Duodenal mucosa (tissue), 2 donors: ENCODE results near the gene CBFA2T3.
"Not testable (repeated sequence)": the region's sequence is repeated elsewhere in the genome, so short reads cannot be mapped to it uniquely, and the experiment has no call there.

Experiments used
- H3K27ac ChIP-seq: one replicate; pipeline ENCODE4 v1.7.0; 2013; ENCODE audit warnings: low read depth, low read length
- H3K27me3 ChIP-seq, 2 donors: one replicate each; pipeline ENCODE4 v1.7.0; 2013; ENCODE audit warnings: low read length in 2 of 2, control low read depth in 1 of 2; ENCODE audit not compliant: insufficient read depth in 2 of 2, control insufficient read depth in 1 of 2
- H3K36me3 ChIP-seq, 2 donors: one replicate each; pipeline ENCODE4 v1.7.0; 2013; ENCODE audit warnings: low read length in 2 of 2, control low read depth in 1 of 2; ENCODE audit not compliant: insufficient read depth in 2 of 2, control insufficient read depth in 1 of 2
- H3K4me1 ChIP-seq, 2 donors: one replicate each; pipeline ENCODE4 v1.7.0; 2013; ENCODE audit warnings: low read length in 2 of 2, control low read depth in 1 of 2; ENCODE audit not compliant: insufficient read depth in 2 of 2, control insufficient read depth in 1 of 2
- H3K4me3 ChIP-seq, 2 donors: one replicate each; pipeline ENCODE4 v1.7.0; 2013; ENCODE audit warnings: low read length in 2 of 2, low read depth in 1 of 2
- H3K9ac ChIP-seq, 2 donors: one replicate each; pipeline ENCODE4 v1.7.0; 2013; ENCODE audit warnings: low read length in 2 of 2, low read depth in 1 of 2
- H3K9me3 ChIP-seq, 2 donors: one replicate each; pipeline ENCODE4 v1.7.0; 2013; ENCODE audit warnings: low read length in 2 of 2, control low read depth in 1 of 2; ENCODE audit not compliant: control insufficient read depth in 1 of 2

Gene CBFA2T3

DNA sequence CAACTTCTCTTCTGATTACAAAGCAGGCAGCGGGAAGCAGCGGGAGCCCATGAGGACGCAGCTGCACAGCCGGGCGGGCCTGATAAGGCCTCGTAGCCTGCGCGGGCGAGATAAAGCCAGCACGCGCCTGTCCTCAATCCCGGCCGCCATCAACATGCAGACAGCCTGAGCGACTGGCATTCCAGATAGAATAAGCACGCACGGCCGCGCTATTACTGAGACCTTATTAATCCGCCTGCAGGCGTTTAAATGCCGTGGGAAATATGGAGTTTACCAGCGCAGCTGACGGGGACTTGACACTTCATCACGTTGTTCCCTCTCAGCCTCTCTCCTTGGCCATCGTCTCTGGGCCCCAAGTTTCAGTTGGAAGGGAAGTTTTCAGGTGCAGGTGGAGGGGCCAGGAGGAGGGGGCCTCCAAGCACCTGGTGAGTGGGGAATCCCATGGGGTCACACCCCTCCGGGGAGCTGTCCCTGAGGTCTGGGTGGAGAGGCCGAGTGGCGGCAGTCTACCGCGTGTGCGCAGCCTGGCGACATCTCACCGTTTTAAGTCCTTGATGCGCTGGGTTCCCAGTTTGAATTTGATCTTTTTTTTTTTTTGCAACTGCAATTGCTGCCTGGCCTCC, 27.3 kb upstream of the CBFA2T3 start:
- Histone ChIP-seq H3K36me3 (no peaks in the 10 kb centered on the region), H3K9me3 (peaks cover 0 to 2% of the 10 kb centered on the region in 2 donors), H3K27me3 (peaks cover 4 to 17% of the 10 kb centered on the region in 2 donors), H3K4me3 (no peak overlapping the region), H3K27ac (no peak overlapping the region), H3K4me1 (peaks cover 0 to 3% of the 10 kb centered on the region in 2 donors), H3K9ac (no peak overlapping the region)

DNA sequence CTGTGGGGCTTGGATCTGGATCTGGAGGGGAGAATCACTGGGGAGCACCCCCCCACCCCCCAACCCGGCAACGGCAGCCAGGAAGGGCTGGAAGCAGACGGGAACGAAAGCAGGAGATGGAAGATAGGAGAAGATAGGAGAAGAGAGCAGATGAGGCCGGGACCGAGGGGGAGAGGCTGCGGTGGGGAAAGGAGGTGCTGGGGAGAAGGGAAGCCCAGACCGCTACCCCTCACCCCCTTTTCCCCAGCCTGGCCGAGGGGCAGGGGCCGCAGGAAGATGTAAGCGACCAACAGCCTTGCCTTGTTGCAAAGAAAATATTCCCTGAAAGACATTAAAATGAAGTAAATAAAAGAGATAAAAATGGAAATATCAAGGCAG, 26.8 kb upstream of the CBFA2T3 start:
- no peak overlapping the region for H3K9ac ChIP-seq
- H3K36me3 ChIP-seq: no peaks in the 10 kb centered on the region
- H3K9me3 ChIP-seq: peaks cover 0 to 2% of the 10 kb centered on the region in 2 donors
- no peak overlapping the region for H3K27ac ChIP-seq
- H3K4me3 ChIP-seq: no peak overlapping the region
- peaks cover 4 to 17% of the 10 kb centered on the region in 2 donors for H3K27me3 ChIP-seq
- H3K4me1 ChIP-seq: peaks cover 0 to 3% of the 10 kb centered on the region in 2 donors

DNA sequence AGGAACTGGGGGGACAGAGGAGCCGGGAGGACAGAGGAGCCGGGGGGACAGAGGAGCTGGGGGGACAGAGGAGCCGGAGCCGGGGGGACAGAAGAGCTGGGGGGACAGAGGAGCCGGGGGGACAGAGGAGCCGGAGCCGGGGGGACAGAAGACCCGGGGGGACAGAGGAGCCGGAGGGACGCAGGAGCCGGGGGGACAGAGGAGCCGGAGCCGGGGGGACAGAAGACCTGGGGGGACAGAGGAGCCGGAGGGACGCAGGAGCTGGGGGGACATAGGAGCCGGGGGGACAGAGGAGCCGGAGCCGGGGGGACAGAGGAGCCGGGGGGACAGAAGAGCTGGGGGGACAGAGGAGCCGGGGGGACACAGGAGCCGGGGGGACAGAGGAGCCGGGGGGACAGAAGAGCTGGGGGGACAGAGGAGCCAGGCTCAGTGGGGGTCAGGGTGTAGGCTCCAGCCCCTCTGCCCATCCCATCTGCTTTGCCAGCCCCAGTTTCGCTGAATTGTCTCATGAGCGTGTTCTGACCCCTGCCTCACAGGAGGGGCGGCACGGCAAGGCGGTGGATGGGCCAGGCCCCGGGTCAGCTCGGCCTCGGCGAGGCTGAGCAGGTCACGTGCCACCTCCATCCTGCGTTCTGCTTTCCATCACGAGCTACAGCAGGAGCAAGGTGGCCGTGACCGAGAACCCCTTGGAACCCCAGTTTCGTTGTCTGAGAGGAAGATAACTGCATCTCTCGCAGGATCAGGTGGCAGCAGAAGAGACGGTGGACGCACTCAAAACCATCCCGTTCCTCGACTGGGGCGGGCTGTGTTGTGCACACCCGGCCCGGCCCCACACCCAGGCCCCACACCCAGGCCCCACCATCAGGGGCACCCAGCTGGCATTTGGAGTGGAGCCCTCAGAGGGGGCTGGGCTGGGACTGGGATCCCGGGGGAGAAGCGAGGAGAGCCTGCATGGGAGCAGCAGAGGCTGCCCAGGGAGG, 26.1 kb upstream of the CBFA2T3 start:
- Histone ChIP-seq H3K36me3 (no peaks in the 10 kb centered on the region), H3K9me3 (peaks cover 2% of the 10 kb centered on the region in 2 donors), H3K27me3 (peaks cover 4 to 17% of the 10 kb centered on the region in 2 donors), H3K27ac (no peak overlapping the region), H3K4me3 (no peak overlapping the region), H3K4me1 (peaks cover 0 to 3% of the 10 kb centered on the region in 2 donors), H3K9ac (no peak overlapping the region)

DNA sequence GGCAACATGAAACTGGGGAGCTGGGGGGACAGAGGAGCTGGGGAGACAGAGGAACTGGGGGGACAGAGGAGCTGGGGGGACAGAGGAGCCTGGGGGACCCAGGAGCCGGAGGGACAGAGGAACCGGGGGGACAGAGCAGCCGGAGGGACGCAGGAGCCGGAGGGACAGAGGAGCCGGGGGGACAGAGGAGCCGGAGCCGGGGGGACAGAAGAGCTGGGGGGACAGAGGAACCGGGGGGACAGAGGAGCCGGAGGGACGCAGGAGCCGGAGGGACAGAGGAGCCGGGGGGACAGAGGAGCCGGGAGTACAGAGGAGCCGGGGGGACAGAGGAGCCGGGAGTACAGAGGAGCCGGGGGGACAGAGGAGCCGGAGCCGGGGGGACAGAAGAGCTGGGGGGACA, 25.1 kb upstream of the CBFA2T3 start:
- not testable (repeated sequence) for H3K9ac ChIP-seq, H3K4me1 ChIP-seq, H3K36me3 ChIP-seq, H3K4me3 ChIP-seq, H3K27ac ChIP-seq
- peaks cover 4 to 17% of the 10 kb centered on the region in 2 donors for H3K27me3 ChIP-seq
- peaks cover 11 to 12% of the 10 kb centered on the region in 2 donors for H3K9me3 ChIP-seq

DNA sequence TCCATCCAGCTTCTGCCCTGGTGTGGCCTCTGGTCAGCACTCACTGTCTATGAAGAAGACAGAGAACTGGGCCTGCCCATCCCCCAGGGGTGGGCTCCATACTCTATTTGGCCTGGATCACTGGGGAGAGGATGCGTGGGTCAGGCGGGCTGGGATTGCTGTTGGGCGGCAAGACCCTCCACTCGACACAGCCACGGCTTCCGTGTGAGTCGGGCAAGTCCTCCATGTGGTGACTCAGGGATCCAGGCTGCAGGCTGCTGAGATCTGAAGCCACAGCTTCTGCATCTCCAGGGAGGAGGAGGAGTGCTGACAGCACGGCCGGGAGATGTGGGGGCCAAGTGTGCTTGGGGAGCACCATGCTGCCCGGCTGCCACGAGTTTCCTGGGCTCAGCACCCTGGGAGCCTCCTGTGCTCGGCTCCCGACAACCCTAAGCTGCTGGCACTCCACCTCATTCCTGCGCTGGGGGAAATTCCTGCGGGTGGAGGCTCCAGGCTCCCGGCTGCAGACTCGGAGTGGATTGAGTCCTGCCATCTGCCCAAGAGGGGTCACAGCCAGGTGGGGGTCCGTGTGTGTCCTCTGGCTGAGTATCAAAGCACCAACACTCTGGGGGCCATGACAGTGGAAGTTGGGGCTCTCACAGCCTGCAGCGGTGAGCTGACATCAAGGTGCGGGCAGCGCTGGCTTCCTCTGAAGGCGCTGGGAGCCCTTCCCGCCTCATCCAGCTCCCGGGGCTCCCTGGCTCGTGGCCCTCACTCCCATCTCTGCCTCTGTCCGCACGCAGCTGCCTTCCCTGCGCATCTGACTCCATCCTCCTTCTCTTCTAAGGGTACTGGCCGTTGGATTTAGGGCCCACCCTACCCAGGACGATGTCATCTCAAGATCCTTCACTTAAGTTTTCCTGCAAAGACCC, 24.4 kb upstream of the CBFA2T3 start:
- Histone ChIP-seq H3K9ac (no peak overlapping the region), H3K27me3 (peaks cover 4 to 17% of the 10 kb centered on the region in 2 donors), H3K4me3 (no peak overlapping the region), H3K9me3 (peaks cover 11 to 14% of the 10 kb centered on the region in 2 donors), H3K36me3 (no peaks in the 10 kb centered on the region), H3K27ac (no peak overlapping the region), H3K4me1 (peaks cover 0 to 3% of the 10 kb centered on the region in 2 donors)

DNA sequence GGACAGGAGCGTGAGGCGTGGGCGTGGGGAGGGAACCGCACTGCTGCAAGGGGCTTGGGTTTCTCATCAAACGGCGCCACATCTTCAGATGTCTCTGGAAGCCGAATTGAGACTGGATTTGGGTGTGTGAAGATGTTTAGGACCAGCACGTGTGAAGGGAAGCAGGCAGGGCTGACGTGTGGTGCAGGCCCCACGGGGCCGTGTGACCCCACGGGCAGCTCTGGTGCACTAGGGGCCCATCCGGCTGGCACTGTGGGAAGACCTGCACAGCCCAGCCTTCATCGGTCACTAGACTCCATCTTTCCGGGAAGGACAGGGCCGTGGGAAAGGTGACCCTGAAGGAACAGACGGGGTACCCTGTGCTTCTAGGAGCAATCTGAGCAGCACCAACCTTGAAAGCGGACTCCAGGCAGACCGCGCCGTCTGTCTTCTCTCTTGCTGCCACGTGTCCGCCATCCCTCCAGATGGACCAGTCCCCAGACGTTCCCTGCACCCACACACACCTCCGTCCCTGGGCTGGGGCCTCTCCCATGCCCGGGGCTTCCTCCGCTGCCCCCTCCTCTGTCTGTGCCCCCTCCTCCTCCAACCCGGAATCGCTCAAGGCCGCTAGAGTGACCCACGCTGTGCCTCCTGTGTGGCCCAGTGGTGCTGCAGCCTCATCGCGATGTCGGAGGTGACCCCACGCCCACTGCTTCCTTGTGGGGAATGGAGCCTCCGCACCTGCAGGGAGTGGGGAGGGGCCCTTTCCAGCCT, 23.4 kb upstream of the CBFA2T3 start:
- Histone ChIP-seq H3K27me3 (peaks cover 2 to 17% of the 10 kb centered on the region in 2 donors), H3K36me3 (no peaks in the 10 kb centered on the region), H3K9ac (no peak overlapping the region), H3K27ac (no peak overlapping the region), H3K4me1 (peaks cover 0 to 3% of the 10 kb centered on the region in 2 donors), H3K4me3 (peak overlapping the region in 1 of 2 donors; percentile 36), H3K9me3 (peaks cover 11 to 14% of the 10 kb centered on the region in 2 donors)

DNA sequence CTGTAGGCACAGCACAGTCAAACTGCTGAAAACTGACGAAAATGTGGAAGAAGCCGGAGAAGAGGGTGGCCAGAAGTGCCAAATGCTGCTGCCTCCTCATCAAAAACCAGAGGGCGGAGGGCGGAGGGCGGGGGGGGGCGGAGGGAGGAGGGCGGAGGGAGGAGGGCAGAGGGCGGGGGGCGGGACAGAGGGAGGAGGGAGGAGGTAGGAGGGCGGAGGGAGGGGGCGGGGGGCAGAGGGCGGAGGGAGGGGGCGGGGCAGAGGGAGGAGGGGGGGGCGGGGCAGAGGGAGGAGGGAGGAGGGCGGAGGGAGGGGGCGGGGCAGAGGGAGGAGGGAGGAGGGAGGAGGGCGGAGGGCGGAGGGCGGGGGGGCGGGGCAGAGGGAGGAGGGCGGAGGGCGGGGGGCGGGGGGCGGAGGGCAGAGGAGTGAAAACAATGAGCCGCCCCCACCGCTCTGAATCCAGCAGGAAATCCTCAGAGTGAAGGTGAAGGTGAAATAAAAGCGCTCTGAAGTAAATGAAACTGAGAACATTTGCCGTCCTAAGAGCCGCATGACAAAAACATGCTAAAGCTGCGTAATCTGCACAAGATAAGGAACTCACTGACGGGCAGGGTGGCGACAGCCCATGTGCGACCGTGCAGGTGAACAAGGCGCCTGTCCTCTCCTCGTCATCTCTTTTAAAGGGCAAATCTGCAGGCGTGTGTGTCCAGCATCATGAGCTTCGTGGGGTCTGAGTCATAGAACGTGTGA, 22.6 kb upstream of the CBFA2T3 start:
- H3K4me3 ChIP-seq: peak overlapping the region in 1 of 2 donors; percentile 36

DNA sequence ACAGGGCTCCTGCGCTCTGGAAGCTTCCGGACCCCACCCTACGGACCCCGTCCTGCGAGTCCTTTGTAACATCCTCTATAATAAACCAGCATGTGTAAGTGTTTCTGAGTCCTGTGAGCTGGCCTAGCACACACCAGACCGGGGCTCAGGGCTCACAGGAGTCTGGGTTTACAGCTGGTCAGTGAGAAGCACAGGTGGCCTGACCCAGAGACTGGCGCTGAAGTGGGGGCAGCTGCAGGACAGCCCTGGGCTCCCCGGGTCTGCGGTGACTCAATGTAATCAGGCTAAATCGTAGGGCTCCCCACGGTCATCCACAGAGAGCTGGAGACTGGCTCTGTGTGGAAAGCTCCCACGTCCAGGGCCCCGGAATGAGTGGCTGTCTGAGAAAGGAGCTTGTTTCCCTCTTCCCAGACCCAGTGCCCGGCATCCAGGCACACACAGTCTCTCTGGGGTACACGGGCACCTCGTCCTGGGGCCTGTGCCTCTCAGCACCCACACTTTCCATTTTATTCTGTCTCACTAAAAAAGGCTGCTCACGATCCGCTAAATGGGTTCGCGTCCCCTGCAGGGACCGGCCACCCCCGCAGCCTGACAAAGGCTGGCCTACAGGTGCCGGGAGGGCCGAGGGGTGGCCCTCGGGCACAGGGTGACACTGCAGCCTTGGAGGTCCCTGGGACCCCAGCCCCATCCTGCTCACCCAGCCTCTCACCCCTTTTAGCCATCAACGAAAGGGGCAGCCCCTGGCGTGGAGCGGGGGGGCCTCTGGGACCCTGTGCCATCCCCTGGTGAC, 18.9 kb upstream of the CBFA2T3 start:
- H3K9ac ChIP-seq: no peak overlapping the region
- peaks cover 13 to 15% of the 10 kb centered on the region in 2 donors for H3K27me3 ChIP-seq
- H3K36me3 ChIP-seq: no peaks in the 10 kb centered on the region
- no peak overlapping the region for H3K4me3 ChIP-seq
- peaks cover 8 to 14% of the 10 kb centered on the region in 2 donors for H3K9me3 ChIP-seq
- no peak overlapping the region for H3K27ac ChIP-seq
- peaks cover 0 to 3% of the 10 kb centered on the region in 2 donors for H3K4me1 ChIP-seq

More for the DNA sequence above, 22.6 kb upstream of the CBFA2T3 start:
- H3K4me1 ChIP-seq: peaks cover 0 to 3% of the 10 kb centered on the region in 2 donors
- H3K27me3 ChIP-seq: peaks cover 2 to 17% of the 10 kb centered on the region in 2 donors
- no peak overlapping the region for H3K27ac ChIP-seq
- H3K36me3 ChIP-seq: no peaks in the 10 kb centered on the region
- H3K9ac ChIP-seq: no peak overlapping the region
- H3K9me3 ChIP-seq: peaks cover 11 to 14% of the 10 kb centered on the region in 2 donors
